ENCODE data around the gene HHAT.

Gene HHAT

DNA sequence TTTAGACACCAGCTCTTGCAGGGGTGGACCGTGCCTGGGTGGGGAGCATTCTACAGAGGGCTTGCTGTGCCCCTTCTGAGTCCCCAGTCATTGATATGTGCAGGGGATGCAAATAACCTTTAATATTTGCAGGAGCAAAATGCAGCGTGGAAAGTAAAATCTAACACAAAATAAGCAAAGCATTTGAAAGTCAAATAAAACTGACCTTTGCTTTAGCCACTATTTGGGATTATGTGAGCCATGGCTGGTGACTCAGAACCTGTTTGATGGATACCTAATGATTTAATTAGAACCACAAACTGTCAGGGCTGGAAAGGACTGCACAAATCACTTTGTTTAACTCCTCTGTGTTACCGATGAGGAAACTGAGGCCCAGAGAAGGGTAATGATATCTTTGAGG, 377.5 kb downstream of the HHAT start:
- H3K27ac ChIP-seq = no peak overlapping the region
- TF ChIP-seq, protein P1, sequence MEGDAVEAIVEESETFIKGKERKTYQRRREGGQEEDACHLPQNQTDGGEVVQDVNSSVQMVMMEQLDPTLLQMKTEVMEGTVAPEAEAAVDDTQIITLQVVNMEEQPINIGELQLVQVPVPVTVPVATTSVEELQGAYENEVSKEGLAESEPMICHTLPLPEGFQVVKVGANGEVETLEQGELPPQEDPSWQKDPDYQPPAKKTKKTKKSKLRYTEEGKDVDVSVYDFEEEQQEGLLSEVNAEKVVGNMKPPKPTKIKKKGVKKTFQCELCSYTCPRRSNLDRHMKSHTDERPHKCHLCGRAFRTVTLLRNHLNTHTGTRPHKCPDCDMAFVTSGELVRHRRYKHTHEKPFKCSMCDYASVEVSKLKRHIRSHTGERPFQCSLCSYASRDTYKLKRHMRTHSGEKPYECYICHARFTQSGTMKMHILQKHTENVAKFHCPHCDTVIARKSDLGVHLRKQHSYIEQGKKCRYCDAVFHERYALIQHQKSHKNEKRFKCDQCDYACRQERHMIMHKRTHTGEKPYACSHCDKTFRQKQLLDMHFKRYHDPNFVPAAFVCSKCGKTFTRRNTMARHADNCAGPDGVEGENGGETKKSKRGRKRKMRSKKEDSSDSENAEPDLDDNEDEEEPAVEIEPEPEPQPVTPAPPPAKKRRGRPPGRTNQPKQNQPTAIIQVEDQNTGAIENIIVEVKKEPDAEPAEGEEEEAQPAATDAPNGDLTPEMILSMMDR (IDR thresholded peaks at IDR 0.05) = no peak
- TF ChIP-seq ZFX (IDR thresholded peaks at IDR 0.05; ENCODE audit: borderline replicate concordance) = no peak

DNA sequence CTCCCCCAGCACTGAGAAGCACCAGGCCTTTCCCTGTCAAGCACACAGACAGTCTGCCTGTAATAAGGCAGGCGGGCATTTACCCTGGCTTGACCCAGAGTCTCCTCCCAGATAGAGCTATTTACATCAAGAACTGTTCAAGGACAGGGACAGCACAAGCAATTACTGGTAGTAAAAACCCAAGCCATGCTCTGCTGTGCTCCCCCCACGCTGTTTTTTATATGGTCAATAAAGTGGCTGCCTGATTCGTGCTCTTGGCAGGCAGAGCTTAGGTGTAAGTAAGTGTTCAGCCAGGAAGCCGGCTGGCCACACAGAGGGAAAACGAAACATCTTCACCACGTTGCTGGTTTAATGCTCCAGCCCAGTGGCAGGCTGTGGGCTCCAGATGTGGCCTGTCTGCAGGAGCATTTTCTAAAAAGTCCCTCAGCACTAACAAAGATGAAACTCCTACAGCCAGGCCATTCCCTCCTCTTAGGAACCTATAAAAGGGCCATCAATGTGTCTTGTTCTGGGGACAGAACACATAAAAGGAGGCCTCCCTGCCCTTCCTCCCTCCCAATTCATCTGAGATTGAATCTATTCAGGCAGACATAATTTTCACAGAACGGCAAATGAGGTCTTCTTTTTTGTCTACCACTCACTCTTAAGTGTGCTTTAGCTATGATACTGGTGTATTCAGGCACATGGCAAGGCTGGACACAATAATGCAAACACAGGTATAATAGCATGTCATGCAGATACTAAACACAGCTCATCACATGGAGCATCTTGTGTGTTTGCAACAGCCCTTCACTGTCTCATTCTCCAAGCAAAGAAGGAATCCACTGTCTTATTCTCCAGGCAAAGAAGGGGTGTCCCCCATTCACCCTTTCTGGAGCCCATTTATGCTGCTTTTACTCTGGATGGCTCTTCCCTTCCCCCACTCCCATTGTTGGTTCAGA, 378.9 kb downstream of the HHAT start:
- no peak overlapping the region for H3K27ac ChIP-seq
- TF ChIP-seq, protein P1 (IDR thresholded peaks at IDR 0.05) = no peak
- TF ChIP-seq ZFX (IDR thresholded peaks at IDR 0.05; ENCODE audit: borderline replicate concordance) = no peak

DNA sequence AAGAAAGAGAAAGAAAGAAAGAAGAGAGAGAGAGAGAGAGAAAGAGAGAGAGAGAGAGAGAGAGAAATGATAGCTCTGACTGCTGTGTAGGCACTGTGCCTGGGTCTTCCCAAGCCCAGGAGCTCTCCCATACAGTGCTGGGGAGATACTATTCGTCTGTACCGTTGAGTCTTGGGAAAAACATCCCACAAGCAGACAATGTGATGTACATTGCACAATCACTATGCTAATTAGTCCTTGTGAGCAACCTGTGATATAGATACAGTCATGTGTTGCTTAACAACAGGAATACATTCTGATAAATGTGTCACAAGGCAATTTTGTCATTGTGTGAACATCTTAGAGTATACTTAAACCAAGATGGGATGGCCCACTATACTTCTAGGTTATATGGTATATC, 381.0 kb downstream of the HHAT start:
- no peak for TF ChIP-seq ZFX (IDR thresholded peaks at IDR 0.05; ENCODE audit: borderline replicate concordance)
- TF ChIP-seq, protein P1 (IDR thresholded peaks at IDR 0.05) = no peak
- H3K27ac ChIP-seq = no peak overlapping the region

DNA sequence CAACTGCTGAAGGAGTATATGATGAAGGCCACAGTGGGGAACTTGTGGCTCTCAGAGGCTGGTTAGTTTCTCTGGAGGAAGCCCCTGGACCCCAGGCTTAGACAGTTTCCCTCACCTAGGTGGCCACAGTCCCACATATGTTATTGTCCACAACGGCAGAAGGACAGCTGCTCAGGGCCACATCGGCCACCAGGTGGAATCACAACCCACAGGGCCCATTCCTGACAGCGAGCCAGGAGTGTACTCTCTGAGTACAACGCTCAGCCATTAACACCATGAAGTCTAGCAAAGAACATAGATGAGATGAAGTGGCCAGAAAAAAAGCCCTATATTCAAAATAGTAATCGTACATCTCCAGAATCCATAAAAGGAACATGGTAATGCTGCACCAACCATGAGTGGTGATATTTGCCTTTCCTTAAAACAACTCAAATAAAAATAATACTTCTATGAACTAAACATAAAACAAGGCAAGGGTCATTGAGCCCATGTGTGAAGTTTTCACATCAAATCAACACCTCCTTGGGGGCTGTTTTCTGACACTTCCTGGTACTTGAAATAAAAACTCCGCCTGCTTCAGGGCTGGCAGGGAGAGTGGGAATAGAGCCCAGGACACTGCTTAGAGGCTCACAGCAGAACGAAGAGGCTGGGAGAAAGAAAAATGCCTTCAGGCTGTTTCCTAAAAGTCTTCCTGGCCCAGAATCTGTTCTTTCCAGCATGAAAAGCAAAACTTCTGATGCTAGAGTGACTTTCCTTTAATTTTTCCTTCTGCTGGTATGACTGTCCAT, 383.3 kb downstream of the HHAT start:
- H3K27ac ChIP-seq = no peak overlapping the region
- TF ChIP-seq ZFX (IDR thresholded peaks at IDR 0.05; ENCODE audit: borderline replicate concordance) = no peak
- TF ChIP-seq, protein P1 (IDR thresholded peaks at IDR 0.05) = peak; percentile 24; the same call in 1 of the 2 replicates

DNA sequence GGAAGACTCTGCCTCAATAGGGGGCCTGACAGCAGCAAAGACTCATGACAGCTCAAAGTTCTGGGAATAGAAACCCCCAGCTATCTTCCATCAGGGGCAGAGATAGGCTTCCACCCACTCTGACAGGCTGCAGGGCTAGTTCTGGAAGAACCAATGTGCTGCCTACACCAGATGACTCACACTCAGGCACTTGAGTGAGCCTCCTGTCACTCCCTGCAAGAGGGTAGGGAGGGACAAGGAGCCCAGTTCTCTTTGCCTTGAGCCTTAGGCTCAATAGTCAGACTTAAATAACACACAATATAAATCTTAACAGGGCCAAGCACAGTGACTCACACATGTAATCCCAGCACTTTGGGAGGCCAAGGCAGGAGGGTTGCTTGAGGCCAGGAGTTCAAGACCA, 386.4 kb downstream of the HHAT start:
- H3K27ac ChIP-seq = no peak overlapping the region
- TF ChIP-seq, protein P1 (IDR thresholded peaks at IDR 0.05) = no peak
- TF ChIP-seq ZFX (IDR thresholded peaks at IDR 0.05; ENCODE audit: borderline replicate concordance) = no peak

DNA sequence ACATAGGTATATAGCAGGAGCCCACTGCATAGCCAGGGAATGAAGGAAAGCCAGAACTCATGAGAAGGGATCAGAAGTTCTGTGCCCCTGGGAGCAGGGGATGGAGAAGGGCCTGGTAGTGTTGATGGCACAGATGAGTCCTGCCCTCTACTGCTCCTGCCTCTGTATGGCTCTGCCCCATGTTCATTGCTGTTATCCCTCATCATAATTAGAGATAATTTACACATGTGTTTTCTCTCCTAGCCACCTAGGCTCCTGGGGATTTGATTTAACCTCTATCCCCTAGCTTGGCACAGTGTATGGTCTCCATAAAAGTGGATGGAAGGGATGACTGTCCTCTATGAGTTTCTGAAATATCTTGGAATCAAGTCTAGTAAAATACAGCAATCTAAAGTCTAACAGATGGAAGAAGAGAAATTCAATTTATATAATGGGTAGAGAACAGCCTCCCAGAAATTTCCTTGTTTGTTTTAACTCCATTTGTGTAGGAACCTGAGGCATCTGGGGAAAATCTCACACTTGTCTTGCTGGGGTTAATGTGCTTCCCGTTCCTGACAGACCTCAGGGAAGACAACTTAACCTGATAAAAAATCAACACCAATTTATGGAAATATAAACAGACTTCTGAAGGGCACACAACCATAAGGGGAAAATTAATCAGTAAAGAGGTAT, 393.8 kb downstream of the HHAT start:
- TF ChIP-seq, protein P1 (IDR thresholded peaks at IDR 0.05) = no peak
- no peak for TF ChIP-seq ZFX (IDR thresholded peaks at IDR 0.05; ENCODE audit: borderline replicate concordance)
- H3K27ac ChIP-seq = no peak overlapping the region

Data from 22Rv1 (cell line).